Left lobe of liver (tissue), 2 donors: ENCODE measurements around the gene IL10RB. TPM values are rescaled to one million over a fixed set of nuclear protein-coding genes. Genes with fewer than 3 reads are reported as not detected.

Source experiments
- ATAC-seq: fragments of 200-7000 bp; cut with Tn5 transposase; one replicate; pipeline ENCODE4 v1.9.1; 2020; ENCODE audit warnings: mild to moderate bottlenecking, moderate library complexity
- DNase-seq: peaks from one replicate; pipeline ENCODE4 v3.0.0-alpha.2; 2020; ENCODE audit warnings: low spot score
- total RNA-seq: library from RNA; stranded (reverse); gene quantifications from one replicate; pipeline ENCODE4 v1.2.1, GENCODE V29; 2021
- donor health status: DM: no; HTN: no; CAD: no; lungs with moderate emphysema.
- donor health status: DM: no; HTN: yes; CAD: no.

IL10RB gene
- total RNA-seq, 1 donor from 2014 or later = 12.3 TPM

DNA sequence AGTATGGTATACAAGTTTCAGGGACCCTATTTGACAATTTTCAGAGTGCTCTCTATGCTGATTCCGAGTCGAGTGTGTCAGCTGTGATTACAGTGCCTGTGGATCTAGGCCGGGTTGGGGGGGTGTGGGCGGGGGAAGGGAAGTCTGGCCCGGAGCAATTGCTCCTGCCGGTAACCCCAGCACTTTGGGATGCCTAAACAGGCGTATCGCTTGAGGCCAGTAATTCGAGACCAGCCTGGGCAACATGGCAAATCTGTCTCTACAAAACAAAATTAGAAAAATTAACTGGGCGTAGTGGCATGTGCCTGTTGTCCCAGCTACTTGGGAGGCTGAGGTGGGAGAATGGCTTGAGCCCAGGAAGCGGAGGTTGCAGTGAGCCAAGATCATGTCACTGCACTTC is 1.6 kb upstream of the IL10RB start:
- ATAC-seq = no peak
- no peak for DNase-seq

DNA sequence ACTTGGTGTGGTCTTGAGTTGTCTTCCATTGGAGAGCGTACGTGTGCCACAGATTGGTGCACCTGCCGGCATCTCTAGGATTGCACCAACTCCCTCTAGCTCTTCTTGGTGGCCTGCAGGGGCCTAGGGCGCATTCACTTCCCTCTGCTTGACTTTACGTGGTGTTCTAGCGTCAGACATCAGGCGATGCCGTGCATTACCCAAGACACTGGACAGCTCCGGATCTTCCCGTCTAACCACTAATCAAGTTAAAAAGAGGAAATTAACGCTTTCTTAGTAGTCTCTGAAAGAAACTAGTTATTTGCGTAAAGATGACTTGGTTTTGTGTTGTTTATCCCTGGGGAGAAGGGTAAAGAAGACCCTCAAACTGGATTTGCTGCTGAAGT is 510 bp upstream of the IL10RB start:
- DNase-seq = no peak
- peak; percentile 34 for ATAC-seq

DNA sequence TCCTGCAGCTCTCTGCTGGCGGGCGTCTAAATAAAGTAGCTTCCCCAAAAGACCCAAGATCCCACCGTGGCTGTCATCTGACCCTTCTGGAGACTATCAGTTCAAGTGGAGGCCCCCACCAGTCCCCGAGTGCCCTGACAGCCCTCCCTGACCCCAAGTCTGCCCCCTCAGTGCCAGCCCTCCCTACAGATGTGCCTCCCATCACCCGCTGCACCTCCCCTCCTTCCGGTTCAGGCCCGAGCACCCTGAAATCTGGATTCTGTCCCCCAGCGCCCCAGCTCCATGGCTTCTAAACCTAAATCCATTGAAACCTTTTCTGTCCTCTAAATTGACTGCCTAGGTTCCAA is 595 bp downstream of the IL10RB start:
- ATAC-seq = peak; percentile 2
- DNase-seq = no peak

DNA sequence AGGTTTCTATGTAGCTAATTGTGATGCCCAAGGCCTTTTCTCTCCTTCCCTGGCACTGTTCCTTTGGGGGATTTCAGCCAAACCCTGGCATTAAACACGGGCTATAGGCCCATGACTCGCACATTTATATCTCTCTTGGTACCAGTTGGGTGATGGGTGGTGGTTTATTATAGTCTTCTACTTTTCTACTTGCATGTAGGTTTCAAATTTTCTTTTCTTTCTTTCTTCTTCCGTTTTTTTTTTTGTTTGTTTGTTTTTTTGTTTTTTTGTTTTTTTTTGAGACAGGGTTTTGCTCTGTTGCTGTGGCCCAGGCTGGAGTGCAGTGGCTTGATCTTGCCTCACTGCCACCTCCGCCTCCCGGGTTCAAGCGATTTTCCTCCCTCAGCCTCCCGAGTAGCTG is 1.1 kb downstream of the IL10RB start:
- ATAC-seq (no peak), DNase-seq (no peak)

DNA sequence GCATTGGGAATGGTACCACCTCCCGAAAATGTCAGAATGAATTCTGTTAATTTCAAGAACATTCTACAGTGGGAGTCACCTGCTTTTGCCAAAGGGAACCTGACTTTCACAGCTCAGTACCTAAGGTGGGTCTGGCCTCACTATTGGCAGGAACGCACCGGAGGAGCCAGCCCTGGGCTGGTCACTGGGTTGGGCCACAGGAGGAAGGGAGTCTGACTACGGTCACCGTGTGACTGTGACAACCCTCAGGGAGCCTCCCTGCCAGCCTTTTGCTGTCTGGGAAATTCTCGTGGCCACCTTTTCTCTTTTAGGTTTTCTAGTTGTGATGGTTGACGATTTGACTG is 2.2 kb downstream of the IL10RB start:
- no peak for DNase-seq
- no peak for ATAC-seq

DNA sequence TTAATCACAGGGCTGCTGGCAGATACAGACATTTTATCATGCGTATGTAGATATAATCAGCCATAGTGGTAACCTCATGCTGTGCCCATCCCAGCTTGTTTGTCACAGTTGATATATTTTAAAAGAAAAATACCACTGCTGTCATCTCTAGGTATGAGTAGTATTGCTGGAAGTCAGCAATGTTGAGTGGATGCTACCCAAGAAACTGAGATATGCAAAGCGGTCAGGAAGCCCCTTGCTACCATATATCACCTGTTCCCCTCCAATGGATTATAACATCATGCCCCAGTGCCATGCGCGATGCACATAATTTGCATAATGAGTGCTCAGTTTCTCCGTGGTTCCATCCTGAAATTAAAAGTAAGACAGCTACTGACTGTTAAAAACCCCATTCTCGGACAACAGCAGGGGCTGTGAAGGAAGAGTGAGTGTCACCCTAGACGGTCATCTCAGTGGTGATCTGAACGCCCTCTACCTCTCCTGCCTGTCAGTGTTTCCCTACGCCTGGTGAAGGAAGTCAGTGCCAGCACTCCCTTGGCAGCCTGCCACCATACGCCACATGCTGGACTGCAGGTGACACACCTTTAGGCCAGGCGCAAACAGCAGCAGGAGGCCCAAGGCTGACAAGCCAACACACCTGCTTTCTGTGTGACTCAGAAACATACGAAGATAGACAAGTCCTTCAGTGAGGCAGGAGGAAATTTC is 2.7 kb downstream of the IL10RB start:
- peak; percentile 77 for ATAC-seq
- peak; percentile 96 for DNase-seq

DNA sequence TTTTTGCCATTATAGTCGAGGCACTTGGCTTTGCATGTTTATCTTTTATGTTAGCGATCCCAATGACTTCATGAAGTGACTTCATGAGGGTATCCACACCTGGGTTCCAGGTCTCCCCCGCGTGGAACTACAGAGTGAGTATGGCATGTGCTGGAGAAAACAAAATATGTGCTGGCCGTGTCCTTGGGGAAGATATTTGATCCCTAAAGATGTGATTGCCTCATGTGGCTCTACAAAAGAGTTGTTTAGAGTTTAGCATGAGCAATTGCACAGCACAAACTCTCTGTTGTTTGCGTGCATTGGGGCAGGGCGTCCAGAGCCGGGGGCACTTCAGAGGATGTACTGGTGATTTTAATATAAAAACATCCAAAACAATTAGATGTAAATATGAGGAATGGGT is 4.8 kb downstream of the IL10RB start:
- ATAC-seq (no peak), DNase-seq (no peak)

DNA sequence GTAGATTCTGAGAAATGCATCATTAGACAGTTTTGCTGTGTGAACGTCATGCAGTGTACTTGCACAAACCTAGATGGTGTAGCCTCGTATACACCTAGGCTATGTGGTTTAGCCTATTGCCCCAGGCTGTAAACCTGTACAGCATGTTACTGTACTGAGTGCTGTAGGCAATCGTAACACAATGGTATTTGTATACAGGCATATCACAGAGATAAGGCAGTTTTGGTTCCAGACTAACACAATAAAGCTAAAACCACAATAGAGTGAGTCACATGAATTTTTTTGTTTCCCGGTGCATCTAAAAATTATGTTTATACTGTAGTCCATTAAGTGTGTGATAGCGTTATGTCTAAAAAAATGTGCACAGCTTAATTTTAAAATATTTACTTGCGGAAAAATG is 6.9 kb downstream of the IL10RB start:
- ATAC-seq = no peak
- no peak for DNase-seq

DNA sequence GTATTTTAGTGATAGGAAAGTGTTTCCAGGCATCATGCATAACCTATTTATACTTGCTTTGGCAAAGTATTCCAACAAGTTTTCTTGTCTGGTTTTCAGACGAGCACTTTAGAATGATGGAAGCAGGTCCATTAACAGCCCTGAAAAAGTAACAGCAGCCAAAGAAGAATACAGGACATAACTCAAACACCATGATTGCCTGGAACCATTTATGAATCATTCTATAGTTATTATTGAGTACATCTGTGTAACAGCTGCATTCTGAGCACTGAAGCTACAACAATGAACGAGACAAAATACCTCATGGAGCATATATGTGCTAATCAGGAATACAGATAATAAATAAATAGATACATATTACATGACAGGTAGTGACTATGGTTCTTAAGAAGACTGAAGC is 12.6 kb downstream of the IL10RB start:
- no peak for DNase-seq
- ATAC-seq = no peak

DNA sequence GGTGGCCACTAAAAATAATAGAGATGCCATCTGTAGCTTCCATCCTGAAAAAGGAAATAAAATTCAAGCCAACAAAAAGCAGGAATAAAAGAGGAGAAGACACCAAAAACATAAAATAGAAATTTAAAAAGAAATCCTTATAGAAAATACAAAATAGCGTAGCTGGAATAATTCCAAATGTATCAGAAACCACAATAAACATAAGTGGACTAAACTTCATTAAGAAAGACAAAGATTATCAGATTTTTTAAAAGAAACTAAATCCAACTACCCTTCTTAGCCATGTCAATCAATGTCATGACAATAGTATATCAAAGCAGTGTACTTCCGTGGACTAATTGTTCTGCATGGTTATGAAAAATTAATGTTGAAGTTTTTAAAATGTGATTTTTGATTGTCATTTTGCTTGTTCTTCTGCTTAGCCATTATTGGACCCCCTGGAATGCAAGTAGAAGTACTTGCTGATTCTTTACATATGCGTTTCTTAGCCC is 13.2 kb downstream of the IL10RB start:
- ATAC-seq = no peak
- DNase-seq = no peak

DNA sequence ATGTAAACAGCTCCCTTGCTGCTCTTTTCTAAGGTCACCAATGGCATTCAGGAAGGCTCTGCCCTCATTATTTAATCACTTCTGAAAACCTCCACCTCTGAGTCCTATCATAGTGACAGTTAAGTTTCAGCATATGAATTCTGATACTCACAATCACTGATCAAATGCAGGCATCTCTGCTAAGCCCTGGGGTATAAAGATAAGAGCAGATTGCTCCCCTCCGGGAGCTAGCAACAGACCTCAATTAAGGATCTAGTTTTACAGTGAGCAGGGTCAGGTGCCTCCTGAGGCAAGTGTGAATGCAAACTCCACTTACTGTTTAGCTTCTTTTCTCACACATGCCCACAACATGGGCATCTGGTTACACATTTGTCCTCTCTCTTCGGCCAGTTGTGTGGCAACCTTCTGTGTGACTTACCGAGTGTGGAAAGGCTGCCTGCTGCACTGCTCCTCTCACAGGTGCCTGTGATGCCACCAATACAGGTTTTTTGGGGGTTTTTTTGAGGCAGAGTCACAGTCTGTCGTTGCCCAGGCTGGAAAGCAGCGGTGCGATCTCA is 15.0 kb downstream of the IL10RB start:
- no peak for ATAC-seq
- DNase-seq = no peak

DNA sequence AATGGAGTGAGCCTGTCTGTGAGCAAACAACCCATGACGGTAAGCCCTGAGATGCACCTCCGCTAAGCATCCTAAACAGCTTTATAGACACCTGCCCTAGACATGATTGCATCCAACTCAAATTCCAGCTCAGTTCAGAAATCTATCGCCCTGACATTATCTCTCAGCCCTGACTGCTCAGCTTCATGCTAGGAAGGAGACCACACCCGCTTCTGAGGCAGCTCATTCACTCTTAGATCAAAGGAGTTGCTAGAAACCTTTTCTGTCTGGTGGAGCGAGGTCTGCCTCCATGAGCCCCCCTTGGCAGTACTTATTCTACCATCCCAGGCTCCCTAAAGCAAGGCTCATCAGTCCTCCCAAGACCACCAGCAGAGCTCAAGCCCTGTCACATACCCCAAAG is 17.0 kb downstream of the IL10RB start:
- ATAC-seq (no peak), DNase-seq (no peak)

DNA sequence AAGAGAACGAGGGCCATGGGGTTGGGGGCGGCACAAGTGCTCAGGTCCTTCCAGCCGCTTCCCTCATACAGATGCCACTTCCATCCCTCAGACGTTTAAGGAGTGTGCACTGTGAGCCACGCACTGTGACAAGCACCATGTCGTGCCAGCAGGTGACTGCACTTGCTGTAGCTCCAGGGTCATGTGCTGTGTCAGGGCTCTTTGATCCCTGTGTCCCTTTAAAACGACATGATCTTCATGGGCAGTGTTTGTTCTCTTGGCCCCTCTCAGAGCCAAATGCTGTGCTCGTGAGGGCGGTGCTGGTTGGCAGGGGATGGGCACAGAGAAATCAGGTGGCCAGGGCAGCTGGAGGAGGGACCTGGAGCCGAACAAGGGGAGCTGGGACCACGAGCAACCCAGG is 19.9 kb downstream of the IL10RB start:
- peak; percentile 94 for DNase-seq
- ATAC-seq = peak; percentile 78

DNA sequence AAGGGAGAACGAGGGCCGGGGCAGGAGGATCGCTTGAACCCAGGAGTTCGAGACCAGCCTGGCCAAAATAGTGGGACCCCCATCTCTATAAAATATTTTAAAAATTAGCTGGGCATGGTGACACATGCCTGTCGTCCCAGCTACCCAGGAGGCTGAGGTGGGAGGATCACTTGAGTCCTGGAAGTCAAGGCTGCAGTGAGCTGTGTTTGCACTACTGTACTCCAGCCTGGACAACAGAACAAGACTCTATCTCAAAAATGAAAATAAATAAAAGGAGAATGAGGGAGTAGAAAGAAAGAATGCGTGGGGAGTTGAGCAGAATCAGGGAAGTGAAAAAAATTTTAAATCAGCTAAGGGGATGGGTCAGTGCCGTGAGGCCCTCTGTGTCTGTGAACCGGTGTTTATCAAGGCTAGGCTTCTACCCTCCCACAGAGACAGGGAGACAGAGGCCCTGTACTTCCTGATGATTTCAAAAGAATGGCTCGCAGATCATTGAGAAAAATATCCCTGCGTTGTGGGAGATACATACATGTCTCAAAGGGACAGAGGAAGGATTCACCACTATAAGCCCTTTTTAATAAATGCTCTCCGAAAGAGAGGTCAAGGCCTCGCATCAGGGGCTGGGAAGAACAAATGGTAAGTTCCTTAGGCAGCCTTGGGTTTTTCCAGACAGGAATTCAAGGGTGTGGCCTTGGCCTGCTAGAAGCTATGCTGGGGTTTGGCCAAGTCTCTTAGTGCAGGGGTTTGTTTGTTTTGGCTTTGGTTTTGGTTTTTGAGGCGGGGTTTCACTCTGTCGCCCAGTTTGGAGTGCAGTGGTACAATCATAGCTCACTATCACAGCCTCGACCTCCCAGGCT is 20.7 kb downstream of the IL10RB start:
- DNase-seq = peak; percentile 78
- ATAC-seq = peak; percentile 53

DNA sequence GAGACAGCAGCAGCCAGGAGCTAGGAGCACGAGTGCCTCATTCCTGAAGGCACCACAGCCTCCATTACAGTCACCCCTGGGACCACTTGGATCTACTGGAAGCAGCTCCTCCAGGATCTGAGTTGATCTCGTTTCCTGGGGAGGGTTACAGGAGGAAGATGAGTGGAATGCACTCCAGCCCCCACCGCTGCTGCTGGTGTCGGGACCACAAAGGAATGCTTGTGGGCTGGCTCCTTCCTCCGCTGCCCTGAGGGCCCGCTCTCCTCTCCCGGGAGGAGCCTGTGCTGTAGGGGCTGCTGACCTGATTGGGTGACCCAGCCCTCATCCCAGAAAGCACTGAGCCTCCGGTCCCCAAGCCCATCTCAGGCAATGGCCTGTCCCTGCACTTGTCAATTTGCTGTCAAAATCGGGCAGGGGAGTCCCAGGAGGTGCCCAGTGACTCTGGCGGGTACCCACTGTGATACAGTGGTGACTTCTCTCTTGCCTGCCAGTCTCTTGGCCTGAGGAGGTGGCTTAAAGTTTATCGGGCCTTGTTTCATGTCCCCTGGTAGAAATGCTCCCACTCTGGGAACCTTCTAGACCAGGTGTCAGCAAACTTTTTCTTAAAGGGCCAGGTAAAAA is 23.1 kb downstream of the IL10RB start:
- no peak for ATAC-seq

DNA sequence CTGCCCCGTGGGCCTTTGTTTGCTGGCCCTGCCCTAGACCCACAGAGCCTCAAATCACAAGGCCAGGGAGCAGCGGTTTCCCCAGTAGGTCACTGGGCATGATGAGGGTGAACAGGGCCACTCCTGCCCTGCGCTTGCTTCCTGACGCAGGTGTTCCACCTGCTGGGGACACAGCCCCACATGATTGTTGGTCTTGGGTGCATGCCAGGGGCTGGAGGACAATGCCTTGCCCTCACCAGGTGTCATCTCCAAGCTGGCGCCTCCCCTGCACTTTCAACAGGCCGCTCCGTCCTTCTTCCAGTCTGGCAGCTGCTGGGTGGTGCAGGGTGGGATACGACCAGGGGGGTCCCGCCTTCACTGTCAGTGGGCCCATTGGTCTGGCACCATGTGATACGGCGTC is 24.3 kb downstream of the IL10RB start:
- ATAC-seq (peak; percentile 66), DNase-seq (peak; percentile 96)

More for the DNA sequence above, 23.1 kb downstream of the IL10RB start:
- no peak for DNase-seq

DNA sequence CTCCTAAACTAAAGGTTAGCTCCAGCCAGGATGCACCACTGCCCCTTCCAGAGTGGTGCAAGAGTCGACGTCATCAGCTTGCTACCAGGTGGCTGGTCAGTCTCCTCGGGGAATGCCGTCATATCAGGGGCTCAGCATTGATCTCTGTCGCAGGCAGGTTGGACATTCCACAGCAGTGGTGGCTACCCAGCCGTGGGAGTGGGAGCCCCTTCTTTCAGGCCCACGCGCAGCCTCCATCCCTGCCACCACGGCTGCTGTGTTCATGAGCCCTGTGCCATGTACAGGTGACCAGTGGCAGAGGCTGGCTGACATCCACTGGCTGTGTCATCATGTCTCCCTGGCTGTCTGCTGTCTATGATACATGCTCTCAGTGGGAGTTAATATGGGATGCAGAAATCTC is 25.5 kb downstream of the IL10RB start:
- ATAC-seq (no peak), DNase-seq (no peak)

DNA sequence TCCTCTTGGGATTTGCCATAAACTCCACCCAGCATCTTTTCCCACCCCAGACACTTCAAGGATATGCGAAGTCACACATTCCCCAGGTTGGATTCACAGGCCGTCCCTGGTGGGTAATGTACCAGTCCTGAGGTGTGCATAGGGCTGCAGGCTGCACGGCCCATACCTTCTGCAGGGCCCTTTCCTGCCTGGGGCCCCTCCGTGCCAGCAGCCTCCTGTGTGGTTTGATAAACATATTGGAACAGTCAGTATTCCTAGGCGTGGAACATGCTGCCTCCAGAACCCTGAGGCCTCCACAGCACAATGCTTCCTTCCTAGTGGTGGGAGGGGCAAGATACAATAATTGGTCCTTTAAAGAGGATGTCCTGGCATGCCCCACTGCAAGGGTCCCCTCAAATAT is 26.6 kb downstream of the IL10RB start:
- DNase-seq = no peak
- no peak for ATAC-seq

DNA sequence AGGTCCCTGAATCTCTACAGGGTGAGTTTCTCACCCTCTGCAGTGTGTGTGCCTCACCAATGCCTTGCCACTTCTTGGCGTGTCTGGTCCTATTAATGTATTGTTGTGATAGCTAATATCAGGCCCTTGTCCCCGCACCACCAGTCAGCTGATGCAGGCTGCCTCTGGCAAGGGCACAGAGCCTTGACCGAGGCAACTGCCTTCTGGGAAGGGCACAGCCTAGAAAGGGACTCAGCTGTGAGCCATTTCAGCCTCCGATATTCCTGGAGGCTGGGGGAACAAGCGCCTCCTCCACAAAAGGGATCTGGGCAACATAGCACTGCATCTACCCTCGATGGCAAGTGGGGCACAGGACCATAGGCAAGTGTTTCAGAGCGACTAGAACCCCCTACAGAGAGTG is 27.0 kb downstream of the IL10RB start:
- DNase-seq = no peak
- ATAC-seq = no peak

DNA sequence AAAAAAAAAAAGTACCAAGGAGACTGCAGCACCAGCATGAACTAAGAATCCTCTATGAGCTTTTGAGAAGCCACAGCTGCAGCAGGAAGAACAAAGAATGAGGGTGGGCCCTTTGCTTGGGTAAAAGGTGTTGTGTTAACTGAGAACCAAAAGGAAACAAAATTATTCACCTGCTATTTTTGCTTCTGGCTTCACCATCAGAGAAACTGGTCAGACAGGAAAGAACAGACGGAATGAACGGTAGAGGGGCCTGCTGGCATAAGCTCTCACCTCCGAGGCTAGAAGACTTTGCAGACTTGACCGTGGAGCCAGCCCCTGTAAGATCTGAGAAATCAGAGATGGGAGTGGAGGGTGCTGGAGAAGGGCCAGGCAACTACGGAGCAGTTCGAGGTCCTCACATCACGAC is 27.6 kb downstream of the IL10RB start:
- no peak for ATAC-seq
- no peak for DNase-seq

DNA sequence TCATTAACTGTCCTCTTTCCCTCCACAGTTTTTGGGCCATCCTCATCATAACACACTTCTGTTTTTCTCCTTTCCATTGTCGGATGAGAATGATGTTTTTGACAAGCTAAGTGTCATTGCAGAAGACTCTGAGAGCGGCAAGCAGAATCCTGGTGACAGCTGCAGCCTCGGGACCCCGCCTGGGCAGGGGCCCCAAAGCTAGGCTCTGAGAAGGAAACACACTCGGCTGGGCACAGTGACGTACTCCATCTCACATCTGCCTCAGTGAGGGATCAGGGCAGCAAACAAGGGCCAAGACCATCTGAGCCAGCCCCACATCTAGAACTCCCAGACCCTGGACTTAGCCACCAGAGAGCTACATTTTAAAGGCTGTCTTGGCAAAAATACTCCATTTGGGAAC is 30.0 kb downstream of the IL10RB start:
- no peak for DNase-seq
- no peak for ATAC-seq
